Immature natural killer cell (primary cell): ENCODE measurements around the gene FHAD1. TPM values are rescaled to one million over a fixed set of nuclear protein-coding genes. Genes with fewer than 3 reads are reported as not detected.

ENCODE experiments used
- DNase-seq, 3 donors: peaks; one replicate each; pipeline ENCODE4 v3.0.0; 2022; ENCODE audit warnings: mixed read lengths in 1 of 3
- H3K27ac Mint-ChIP-seq, 6 donors: one replicate each; pipeline ENCODE4 v1.8.0; 2020; ENCODE audit warnings: mixed read lengths in 6 of 6, mild to moderate bottlenecking in 5 of 6, inconsistent platforms in 4 of 6, moderate library complexity in 3 of 6
- H3K27me3 Mint-ChIP-seq, 3 donors: one replicate each; pipeline ENCODE4 v1.8.0; 2020 to 2021; ENCODE audit warnings: low read depth in 3 of 3, mild to moderate bottlenecking in 3 of 3, mixed read lengths in 3 of 3, moderate library complexity in 3 of 3, inconsistent platforms in 1 of 3
- H3K36me3 Mint-ChIP-seq, 3 donors: one replicate each; pipeline ENCODE4 v1.8.0; 2020; ENCODE audit warnings: mixed read lengths in 3 of 3, inconsistent platforms in 2 of 3, mild to moderate bottlenecking in 2 of 3
- H3K4me1 Mint-ChIP-seq, 2 donors: one replicate each; pipeline ENCODE4 v1.8.0; 2020; ENCODE audit warnings: inconsistent platforms in 2 of 2, mild to moderate bottlenecking in 2 of 2, mixed read lengths in 2 of 2, moderate library complexity in 1 of 2
- H3K4me3 Mint-ChIP-seq, 5 donors: one replicate each; pipeline ENCODE4 v1.8.0; 2020; ENCODE audit warnings: mild to moderate bottlenecking in 5 of 5, mixed read lengths in 5 of 5, inconsistent platforms in 3 of 5, moderate library complexity in 3 of 5
- H3K9me3 Mint-ChIP-seq, 6 donors: one replicate each; pipeline ENCODE4 v1.8.0; 2020; ENCODE audit warnings: mild to moderate bottlenecking in 6 of 6, mixed read lengths in 6 of 6, inconsistent platforms in 4 of 6, moderate library complexity in 3 of 6
- polyA plus RNA-seq, 3 donors: library from polyadenylated mRNA; unstranded; fragments of 300-500 nt; fragmentation: Illumina TruSeq; gene quantifications; one replicate each; pipeline ENCODE4 v1.2.3, GENCODE V29; 2021

The FHAD1 gene
- polyA plus RNA-seq, 3 donors from 2014 or later: 0.28 TPM; not detected in 2

DNA sequence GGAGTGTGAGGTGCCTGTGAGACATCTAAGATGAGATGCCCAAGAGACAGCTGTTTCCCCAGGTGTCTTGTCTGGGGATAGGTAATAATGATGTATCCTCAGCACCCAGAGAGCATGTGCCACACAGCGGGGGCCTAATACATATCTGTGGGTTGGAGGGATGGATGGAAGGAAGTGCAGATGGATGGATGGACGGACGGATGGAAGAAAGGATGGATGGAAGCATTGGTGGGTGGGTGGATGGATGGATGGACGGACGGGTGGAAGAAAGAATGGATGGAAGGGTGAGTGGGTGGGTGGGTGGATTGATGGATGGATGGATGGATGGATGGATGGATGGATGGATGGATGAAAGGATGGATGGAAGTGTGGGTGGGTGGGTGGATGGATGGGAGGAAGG, 84.2 kb downstream of the FHAD1 start:
- Mint-ChIP-seq H3K27me3 (peaks cover 0 to 7% (median 4%) of the 10 kb centered on the region in 3 donors), H3K36me3 (no peaks in the 10 kb centered on the region), H3K4me3 (no peak overlapping the region), H3K9me3 (no peaks in the 10 kb centered on the region), H3K27ac (no peak overlapping the region), H3K4me1 (peaks cover 8 to 27% of the 10 kb centered on the region in 2 donors)
- DNase-seq: no peak

GRCh38 chr1:15331734-15332133, 84.7 kb downstream of the FHAD1 start:
- H3K9me3 Mint-ChIP-seq: no peaks in the 10 kb centered on the region
- H3K36me3 Mint-ChIP-seq: no peaks in the 10 kb centered on the region
- no peak overlapping the region for H3K27ac Mint-ChIP-seq
- H3K27me3 Mint-ChIP-seq: peaks cover 0 to 7% (median 7%) of the 10 kb centered on the region in 3 donors
- no peak overlapping the region for H3K4me3 Mint-ChIP-seq
- peaks cover 10 to 27% of the 10 kb centered on the region in 2 donors for H3K4me1 Mint-ChIP-seq
- DNase-seq: no peak

GRCh38 chr1:15332525-15332924, 85.5 kb downstream of the FHAD1 start:
- peaks cover 12 to 30% of the 10 kb centered on the region in 2 donors for H3K4me1 Mint-ChIP-seq
- H3K9me3 Mint-ChIP-seq: no peaks in the 10 kb centered on the region
- peaks cover 0 to 8% (median 5%) of the 10 kb centered on the region in 3 donors for H3K27me3 Mint-ChIP-seq
- H3K4me3 Mint-ChIP-seq: no peak overlapping the region
- no peak for DNase-seq
- H3K27ac Mint-ChIP-seq: no peak overlapping the region
- H3K36me3 Mint-ChIP-seq: no peaks in the 10 kb centered on the region

- H3K27ac Mint-ChIP-seq: no peak overlapping the region
- no peaks in the 10 kb centered on the region for H3K9me3 Mint-ChIP-seq
- peaks cover 3 to 8% (median 6%) of the 10 kb centered on the region in 3 donors for H3K27me3 Mint-ChIP-seq
- no peaks in the 10 kb centered on the region for H3K36me3 Mint-ChIP-seq
- DNase-seq: no peak
- peaks cover 19 to 36% of the 10 kb centered on the region in 2 donors for H3K4me1 Mint-ChIP-seq
- no peak overlapping the region for H3K4me3 Mint-ChIP-seq
Measured at GRCh38 chr1:15332952-15333715, 86.1 kb downstream of the FHAD1 start.

GRCh38 chr1:15334995-15335394, 88.0 kb downstream of the FHAD1 start:
- Mint-ChIP-seq H3K27me3 (peaks cover 3 to 8% (median 8%) of the 10 kb centered on the region in 3 donors), H3K9me3 (no peaks in the 10 kb centered on the region), H3K4me3 (no peak overlapping the region), H3K27ac (peak overlapping the region in 1 of 6 donors; percentile 42), H3K4me1 (peaks cover 29 to 38% of the 10 kb centered on the region in 2 donors), H3K36me3 (no peaks in the 10 kb centered on the region)
- DNase-seq: no peak

DNA sequence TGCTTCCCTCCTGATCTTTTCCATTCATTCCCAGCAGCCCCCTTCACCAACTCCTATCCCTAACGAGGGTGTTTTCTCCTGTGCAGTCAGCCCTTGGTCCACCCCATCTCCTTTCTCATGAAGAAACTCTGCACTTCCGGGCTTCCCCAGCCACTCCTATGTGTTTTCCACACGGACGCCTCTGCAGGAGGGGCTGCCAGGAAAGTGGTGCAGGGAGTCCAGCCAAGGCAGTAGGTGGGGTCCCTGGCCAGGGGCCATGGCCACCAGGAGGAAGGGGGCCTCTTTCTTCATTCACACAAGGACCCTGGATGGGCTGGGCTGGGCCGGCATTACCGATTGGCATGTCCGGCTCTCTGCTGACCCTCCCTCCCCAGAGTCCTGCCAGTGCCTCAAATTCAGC, 89.8 kb downstream of the FHAD1 start:
- Mint-ChIP-seq H3K9me3 (no peaks in the 10 kb centered on the region), H3K4me1 (peaks cover 45 to 48% of the 10 kb centered on the region in 2 donors), H3K36me3 (no peaks in the 10 kb centered on the region), H3K27me3 (peaks cover 3 to 10% (median 10%) of the 10 kb centered on the region in 3 donors), H3K4me3 (no peak overlapping the region), H3K27ac (peak overlapping the region in 2 of 6 donors; percentile 8 to 71)
- DNase-seq: no peak

- Mint-ChIP-seq H3K27me3 (peaks cover 3 to 10% (median 10%) of the 10 kb centered on the region in 3 donors), H3K27ac (peak overlapping the region; percentile 71 to 89 (median 82)), H3K4me1 (peaks cover 52 to 56% of the 10 kb centered on the region in 2 donors), H3K36me3 (no peaks in the 10 kb centered on the region), H3K4me3 (peak overlapping the region; percentile 55 to 84 (median 73)), H3K9me3 (no peaks in the 10 kb centered on the region)
- DNase-seq: peak in 1 of 3 donors; percentile 24
Measured at GRCh38 chr1:15337656-15338402, 90.8 kb downstream of the FHAD1 start.

DNA sequence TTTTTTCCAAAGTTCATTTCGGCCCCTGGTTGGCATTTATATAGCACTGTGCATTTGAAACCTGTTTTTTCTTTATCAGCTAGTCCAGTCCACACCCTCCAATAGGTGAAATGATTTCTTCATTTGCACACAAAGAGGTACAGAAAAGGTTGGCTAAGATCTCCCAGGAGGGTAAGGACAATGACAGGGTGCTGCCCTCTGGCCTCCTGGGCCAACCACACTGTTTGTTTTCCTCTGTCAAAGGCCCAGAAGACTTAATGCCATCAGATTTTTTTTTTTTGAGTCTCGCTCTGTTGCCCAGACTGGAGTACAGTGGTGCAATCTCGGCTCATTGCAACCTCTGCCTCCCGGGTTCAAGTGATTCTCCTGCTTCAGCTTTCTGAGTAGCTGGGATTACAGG, 92.5 kb downstream of the FHAD1 start:
- Mint-ChIP-seq H3K27ac (peak overlapping the region in 4 of 6 donors; percentile 19 to 77 (median 24)), H3K27me3 (peaks cover 4 to 8% (median 8%) of the 10 kb centered on the region in 3 donors), H3K36me3 (no peaks in the 10 kb centered on the region), H3K4me3 (peak overlapping the region in 1 of 5 donors; percentile 49), H3K4me1 (peaks cover 70 to 73% of the 10 kb centered on the region in 2 donors), H3K9me3 (peaks cover 0 to 2% (median 0%) of the 10 kb centered on the region in 6 donors)
- no peak for DNase-seq

DNA sequence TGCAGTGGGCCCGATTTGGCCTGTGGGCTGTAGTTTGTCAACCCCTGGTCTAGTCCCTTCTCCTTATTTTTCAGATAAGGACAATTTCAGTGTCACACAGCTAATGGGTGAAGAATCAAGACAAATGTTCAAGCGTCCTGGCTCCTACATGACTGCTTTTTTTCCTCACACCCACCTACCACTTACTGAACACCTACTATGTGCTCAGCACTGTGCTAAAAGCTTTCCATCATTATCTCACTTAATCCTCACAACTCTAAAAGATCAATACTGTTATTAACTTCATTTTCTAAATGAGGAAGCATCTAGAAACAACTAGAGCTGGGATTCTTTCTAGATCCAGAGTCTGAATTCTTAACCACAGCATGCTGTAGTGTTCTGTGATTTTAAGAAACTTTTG, 94.2 kb downstream of the FHAD1 start:
- H3K27me3 Mint-ChIP-seq: peaks cover 4 to 14% (median 8%) of the 10 kb centered on the region in 3 donors
- H3K36me3 Mint-ChIP-seq: no peaks in the 10 kb centered on the region
- H3K4me1 Mint-ChIP-seq: peaks cover 86% of the 10 kb centered on the region in 2 donors
- peak overlapping the region in 1 of 5 donors; percentile 86 for H3K4me3 Mint-ChIP-seq
- H3K27ac Mint-ChIP-seq: peak overlapping the region; percentile 8 to 96 (median 92)
- peaks cover 0 to 2% (median 0%) of the 10 kb centered on the region in 6 donors for H3K9me3 Mint-ChIP-seq
- DNase-seq: no peak

DNA sequence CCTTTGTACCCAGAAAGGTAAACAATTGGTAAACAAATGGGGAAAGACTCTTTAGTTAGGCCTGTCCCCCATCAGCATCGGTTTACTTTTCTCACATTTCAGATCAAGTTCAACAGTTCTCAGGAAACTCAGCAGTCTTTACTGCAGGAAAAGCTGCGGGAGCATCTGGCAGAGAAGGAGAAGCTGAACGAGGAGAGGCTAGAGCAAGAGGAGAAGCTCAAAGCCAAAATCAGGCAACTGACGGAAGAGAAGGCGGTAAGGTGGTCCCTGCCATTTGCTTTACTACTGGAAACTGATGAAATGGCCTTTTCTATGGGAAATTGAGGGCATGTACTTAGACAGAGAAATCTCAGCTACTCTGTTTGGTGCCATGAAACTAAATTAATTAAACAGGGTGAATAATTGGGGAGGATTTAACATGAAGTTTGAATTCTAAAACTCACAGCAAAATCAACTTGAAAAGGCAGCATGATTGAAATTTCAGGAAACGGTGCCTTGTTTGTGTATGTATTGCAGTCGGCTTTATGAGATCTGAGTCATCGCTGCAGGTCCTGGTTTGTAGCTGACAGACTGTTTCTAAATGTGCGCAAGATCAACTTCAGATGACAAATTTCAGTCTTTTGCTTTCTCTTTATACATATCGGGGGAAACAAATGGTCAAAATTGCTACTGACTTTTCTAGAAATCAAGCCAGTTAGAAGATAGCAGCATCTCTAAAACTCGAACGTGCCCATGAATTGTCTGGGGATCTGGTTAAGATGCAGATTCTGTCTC, 94.8 kb downstream of the FHAD1 start:
- Mint-ChIP-seq H3K9me3 (peaks cover 0 to 2% (median 0%) of the 10 kb centered on the region in 6 donors), H3K27me3 (peaks cover 4 to 15% (median 5%) of the 10 kb centered on the region in 3 donors), H3K4me1 (peaks cover 90 to 92% of the 10 kb centered on the region in 2 donors), H3K27ac (peak overlapping the region; percentile 62 to 96 (median 92)), H3K36me3 (no peaks in the 10 kb centered on the region), H3K4me3 (peak overlapping the region; percentile 6 to 86 (median 53))
- peak in 1 of 3 donors; percentile 57 for DNase-seq

- peaks cover 0 to 2% (median 0%) of the 10 kb centered on the region in 6 donors for H3K9me3 Mint-ChIP-seq
- peaks cover 94 to 95% of the 10 kb centered on the region in 2 donors for H3K4me1 Mint-ChIP-seq
- peak overlapping the region; percentile 6 to 86 (median 56) for H3K4me3 Mint-ChIP-seq
- peaks cover 4 to 15% (median 5%) of the 10 kb centered on the region in 3 donors for H3K27me3 Mint-ChIP-seq
- no peaks in the 10 kb centered on the region for H3K36me3 Mint-ChIP-seq
- H3K27ac Mint-ChIP-seq: peak overlapping the region; percentile 62 to 96 (median 92)
- DNase-seq: no peak
Measured at GRCh38 chr1:15342408-15342967, 95.5 kb downstream of the FHAD1 start.

DNA sequence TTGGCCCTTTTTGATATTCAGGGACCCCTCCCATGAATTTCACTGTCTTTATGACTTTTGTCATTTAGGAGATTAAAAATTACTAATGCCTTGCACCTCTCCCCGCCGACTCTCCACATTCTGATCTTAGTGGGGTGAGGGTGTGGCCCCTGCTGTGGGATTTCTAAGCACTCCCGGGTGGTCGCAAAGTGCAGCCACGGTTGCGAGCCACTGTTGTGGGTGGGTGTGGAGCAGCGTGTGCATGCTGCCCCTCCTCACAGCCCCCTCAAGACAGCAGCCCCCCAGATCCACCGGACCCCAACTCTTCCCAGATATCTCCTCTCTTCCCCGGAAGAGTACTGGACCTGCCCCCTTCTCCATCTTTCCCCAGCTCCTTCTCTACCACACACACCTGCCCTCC, 96.1 kb downstream of the FHAD1 start:
- H3K27ac Mint-ChIP-seq: peak overlapping the region; percentile 70 to 98 (median 96)
- H3K4me1 Mint-ChIP-seq: peaks cover 94 to 95% of the 10 kb centered on the region in 2 donors
- H3K9me3 Mint-ChIP-seq: peaks cover 0 to 2% (median 0%) of the 10 kb centered on the region in 6 donors
- H3K36me3 Mint-ChIP-seq: no peaks in the 10 kb centered on the region
- no peak for DNase-seq
- peak overlapping the region; percentile 16 to 94 (median 67) for H3K4me3 Mint-ChIP-seq
- H3K27me3 Mint-ChIP-seq: peaks cover 2 to 18% (median 4%) of the 10 kb centered on the region in 3 donors

- Mint-ChIP-seq H3K27ac (peak overlapping the region; percentile 70 to 98 (median 96)), H3K36me3 (no peaks in the 10 kb centered on the region), H3K27me3 (peaks cover 2 to 16% (median 2%) of the 10 kb centered on the region in 3 donors), H3K4me3 (peak overlapping the region; percentile 16 to 94 (median 67)), H3K4me1 (peaks cover 94 to 95% of the 10 kb centered on the region in 2 donors), H3K9me3 (peaks cover 0 to 2% (median 0%) of the 10 kb centered on the region in 6 donors)
- DNase-seq: peak in 1 of 3 donors; percentile 51
Measured at GRCh38 chr1:15343729-15344128, 96.7 kb downstream of the FHAD1 start.
